ENCODE data around the gene PCGF6.

DNA sequence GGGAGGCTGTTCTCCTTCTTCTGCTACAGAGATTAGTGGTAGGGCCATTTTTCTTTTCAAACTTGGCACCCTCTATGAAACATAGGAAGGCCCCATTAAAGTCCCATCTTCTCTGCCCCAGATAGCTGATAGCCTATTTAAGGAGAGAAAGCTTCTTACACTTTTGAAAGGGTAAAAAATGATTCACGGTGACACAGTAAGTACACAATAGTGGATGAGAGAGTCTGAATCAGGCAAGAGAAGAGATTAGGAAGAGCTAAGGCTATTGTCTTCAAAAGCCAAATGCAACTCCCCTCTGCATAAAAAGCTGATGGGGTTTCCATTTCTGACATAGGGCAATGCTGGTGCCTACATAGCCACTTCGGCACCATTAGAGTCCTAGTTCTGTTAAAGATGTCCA is 70.4 kb downstream of the PCGF6 start:
- TF ChIP-seq POLR2AphosphoS5 (IDR thresholded peaks at IDR 0.05; ENCODE audit: low read depth, low read length) (no peak), POLR2A (IDR thresholded peaks at IDR 0.05; ENCODE audit: low read depth, low read length) (no peak)

Data from GM12892 (cell line).